Liver (tissue), 9 donors: ENCODE data around the gene DMD. TPM values are rescaled to one million over a fixed set of nuclear protein-coding genes. Genes with fewer than 3 reads are reported as not detected.

ENCODE experiments used
- DNase-seq: peaks from one replicate; pipeline ENCODE4 v3.0.0-alpha.2; 2017; ENCODE audit warnings: low spot score
- H3K27ac ChIP-seq, 2 donors: one replicate each; pipeline ENCODE4 v1.7.0; 2013; ENCODE audit warnings: inconsistent platforms in 2 of 2, low read length in 2 of 2, control low read depth in 1 of 2, low read depth in 1 of 2, mild to moderate bottlenecking in 1 of 2
- H3K27me3 ChIP-seq, 4 donors: one replicate each; pipeline versions ENCODE4 v1.6.1 to v1.7.0; 2013; ENCODE audit warnings: low read length in 3 of 4, inconsistent platforms in 1 of 4, mild to moderate bottlenecking in 1 of 4, moderate library complexity in 1 of 4; ENCODE audit not compliant: control insufficient read depth in 4 of 4, insufficient read depth in 4 of 4
- H3K36me3 ChIP-seq, 4 donors: one replicate each; pipeline versions ENCODE4 v1.6.1 to v1.7.0; 2013; ENCODE audit warnings: low read length in 3 of 4, mild to moderate bottlenecking in 3 of 4, low read depth in 1 of 4, moderate library complexity in 1 of 4; ENCODE audit not compliant: control insufficient read depth in 4 of 4, insufficient read depth in 3 of 4
- H3K4me1 ChIP-seq, 4 donors: one replicate each; pipeline versions ENCODE4 v1.6.1 to v1.7.0; 2013; ENCODE audit warnings: low read length in 3 of 4, mild to moderate bottlenecking in 3 of 4, moderate library complexity in 1 of 4; ENCODE audit not compliant: control insufficient read depth in 4 of 4, insufficient read depth in 4 of 4
- H3K4me3 ChIP-seq, 3 donors: one replicate each; pipeline versions ENCODE4 v1.6.1 to v1.7.0; 2013; ENCODE audit warnings: low read length in 3 of 3, control low read depth in 1 of 3, low read depth in 1 of 3, mild to moderate bottlenecking in 1 of 3
- H3K9ac ChIP-seq, 2 donors: one replicate each; pipeline ENCODE4 v1.7.0; 2013; ENCODE audit warnings: low read length in 2 of 2, mild to moderate bottlenecking in 2 of 2, moderate library complexity in 2 of 2, control low read depth in 1 of 2, low read depth in 1 of 2
- H3K9me3 ChIP-seq, 4 donors: one replicate each; pipeline versions ENCODE4 v1.6.1 to v1.7.0; 2013; ENCODE audit warnings: low read length in 3 of 4; ENCODE audit not compliant: control insufficient read depth in 4 of 4
- EGR1 ChIP-seq, 2 donors: IDR thresholded peaks; 2 replicates each; pipeline ENCODE4 v1.6.1; 2016 to 2018; ENCODE audit warnings: antibody characterized with exemption in 2 of 2, low read depth in 2 of 2
- FOXA1 ChIP-seq: IDR thresholded peaks from 2 replicates; pipeline ENCODE4 v1.6.1; 2016; ENCODE audit warnings: antibody characterized with exemption
- FOXA2 ChIP-seq: IDR thresholded peaks from 2 replicates; pipeline ENCODE4 v1.6.1; 2016; ENCODE audit warnings: antibody characterized with exemption
- GABPA ChIP-seq, 2 donors: IDR thresholded peaks in 1 of 2; conservative IDR thresholded peaks in 1 of 2; 2 replicates each; pipeline ENCODE4 v1.6.1; 2016; ENCODE audit warnings: antibody characterized with exemption in 2 of 2, mild to moderate bottlenecking in 1 of 2, moderate library complexity in 1 of 2
- HNF4A ChIP-seq, 2 donors: conservative IDR thresholded peaks; 2 replicates each; pipeline ENCODE4 v1.6.1; 2016; ENCODE audit warnings: antibody characterized with exemption in 2 of 2, mild to moderate bottlenecking in 2 of 2
- HNF4G ChIP-seq: IDR thresholded peaks from 2 replicates; pipeline ENCODE4 v1.6.1; 2016; ENCODE audit warnings: antibody characterized with exemption
- NR2F2 ChIP-seq: IDR thresholded peaks from 2 replicates; pipeline ENCODE4 v1.6.1; 2016; ENCODE audit warnings: antibody characterized with exemption
- RAD21 ChIP-seq, 2 donors: IDR thresholded peaks; 2 replicates each; pipeline ENCODE4 v1.6.1; 2016; ENCODE audit warnings: antibody characterized with exemption in 2 of 2, mild to moderate bottlenecking in 2 of 2
- SP1 ChIP-seq: IDR thresholded peaks from 2 replicates; pipeline ENCODE4 v1.6.1; 2018; ENCODE audit warnings: antibody characterized with exemption, mild to moderate bottlenecking
- TAF1 ChIP-seq: conservative IDR thresholded peaks from 2 replicates; pipeline ENCODE4 v1.6.1; 2016; ENCODE audit warnings: antibody characterized with exemption, mild to moderate bottlenecking
- YY1 ChIP-seq: IDR thresholded peaks from 2 replicates; pipeline ENCODE4 v1.6.1; 2016; ENCODE audit warnings: antibody characterized with exemption, mild to moderate bottlenecking
- WGBS: extraction: QIAGEN DNeasy Blood & Tissue Kit; methylation state at CpG from one replicate; pipeline ENCODE4 v1.1.7; 2013; 5-methylcytosine and 5-hydroxymethylcytosine counted together
- polyA plus RNA-seq, 2 donors: library from polyadenylated mRNA; stranded (reverse) in 1 of 2; unstranded in 1 of 2; fragments of 200-250 nt in 1 of 2; fragments of >200 nt in 1 of 2; fragmentation: Nextera tagmentation in 1 of 2; extraction: Ambion mirVana in 1 of 2; gene quantifications; one replicate each; pipeline versions ENCODE4 v1.2.1 to v1.2.3, GENCODE V29; 2013 to 2015
- total RNA-seq, 2 donors: library from RNA; depleted of rRNA; stranded (reverse); fragments of >200 nt; gene quantifications; one replicate each; pipeline ENCODE4 v1.2.3, GENCODE V29; 2014
- TF ChIP-seq, protein P1 (sequence below): IDR thresholded peaks from 2 replicates; pipeline ENCODE4 v1.6.1; 2016; ENCODE audit warnings: antibody characterized with exemption, mild to moderate bottlenecking
- TF ChIP-seq, protein P2 (sequence below): IDR thresholded peaks from 2 replicates; pipeline ENCODE4 v1.6.1; 2016; ENCODE audit warnings: antibody characterized with exemption
- TF ChIP-seq, protein P3 (sequence below): IDR thresholded peaks from 2 replicates; pipeline ENCODE4 v1.6.1; 2016; ENCODE audit warnings: antibody characterized with exemption
- TF ChIP-seq, protein P4 (sequence below): fragments of 150-350 bp; IDR thresholded peaks from 2 replicates; pipeline ENCODE4 v1.5.1; 2017; ENCODE audit warnings: improper control_type of control experiment, low read depth, low read length; ENCODE audit not compliant: missing input control
- donor health status: healthy.
- donor health status: healthy.
- donor health status: healthy.
- donor health status: healthy.
- donor health status: healthy.

Gene DMD
- total and polyA plus RNA-seq, 4 donors = 14.6 to 61.9 (median 23.9) TPM

DNA sequence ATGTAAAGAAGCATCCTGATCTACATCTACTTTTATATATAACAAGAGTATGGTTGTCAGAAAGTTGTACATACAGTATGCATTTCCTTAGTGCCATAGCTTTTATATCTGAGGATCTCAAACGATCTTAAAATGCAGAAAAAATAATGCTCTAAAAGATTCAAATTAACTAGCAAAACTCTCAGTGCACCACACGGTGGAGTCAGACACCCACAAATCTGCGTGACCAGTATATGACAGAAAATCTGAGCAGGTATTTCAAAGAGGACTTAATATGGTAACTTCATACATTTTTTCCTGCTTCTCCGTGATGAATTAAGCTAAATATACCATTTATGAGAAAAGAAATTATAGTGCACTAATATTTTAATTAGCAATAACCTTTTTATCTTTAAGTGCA, 803.0 kb downstream of the DMD start:
- WGBS = 40% methylated on average over 4 of the region's 4 CpGs
- no peak overlapping the region for H3K27ac ChIP-seq
- H3K9me3 ChIP-seq = no peaks in the 10 kb centered on the region
- no peaks in the 10 kb centered on the region for H3K4me1 ChIP-seq
- no peaks in the 10 kb centered on the region for H3K27me3 ChIP-seq
- H3K4me3 ChIP-seq = no peak overlapping the region
- no peak overlapping the region for H3K9ac ChIP-seq
- no peak for DNase-seq
- H3K36me3 ChIP-seq = no peaks in the 10 kb centered on the region
- TF ChIP-seq RAD21 (IDR thresholded peaks at IDR 0.05) (peak; percentile 40 to 50), HNF4A (conservative IDR thresholded peaks at IDR 0.05) (no peak)

DNA sequence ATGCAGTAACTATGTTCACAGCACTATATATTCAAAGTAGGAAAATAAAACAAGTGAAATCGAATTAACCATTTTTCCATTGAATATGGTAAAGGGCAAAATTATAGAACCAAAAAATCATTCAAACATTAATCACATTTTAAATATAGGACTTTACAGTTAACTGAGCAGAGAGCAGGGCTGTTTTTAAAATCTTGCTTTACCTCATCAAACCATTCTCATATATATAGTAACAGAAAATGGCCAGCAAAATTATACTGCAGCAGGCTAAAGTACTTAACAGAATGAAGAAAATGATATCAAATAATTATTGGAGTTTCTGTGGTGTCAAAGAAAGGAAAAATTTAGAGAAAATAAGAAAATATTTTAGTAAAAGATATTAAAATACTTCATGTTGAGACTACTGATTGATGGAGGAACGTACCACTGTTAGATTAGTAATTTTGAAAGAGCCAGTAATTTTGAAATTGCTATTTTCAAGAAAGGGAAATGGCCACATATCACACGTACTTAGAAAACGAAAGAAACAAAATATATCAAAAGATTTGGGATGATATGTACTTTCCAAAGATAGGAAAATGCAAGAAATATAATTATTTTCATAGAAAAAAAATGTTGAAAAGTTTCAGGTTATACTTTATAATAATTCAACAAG, 813.7 kb downstream of the DMD start:
- WGBS = 68% methylated on average over 4 of the region's 4 CpGs
- no peaks in the 10 kb centered on the region for H3K27me3 ChIP-seq
- H3K4me3 ChIP-seq = no peak overlapping the region
- no peaks in the 10 kb centered on the region for H3K36me3 ChIP-seq
- no peak for DNase-seq
- H3K9ac ChIP-seq = no peak overlapping the region
- no peaks in the 10 kb centered on the region for H3K4me1 ChIP-seq
- H3K9me3 ChIP-seq = no peaks in the 10 kb centered on the region
- no peak overlapping the region for H3K27ac ChIP-seq
- no peak for TF ChIP-seq FOXA2
- no peak for TF ChIP-seq GABPA (IDR thresholded peaks at IDR 0.05 in 1 of 2, conservative IDR thresholded peaks at IDR 0.05 in 1 of 2)

DNA sequence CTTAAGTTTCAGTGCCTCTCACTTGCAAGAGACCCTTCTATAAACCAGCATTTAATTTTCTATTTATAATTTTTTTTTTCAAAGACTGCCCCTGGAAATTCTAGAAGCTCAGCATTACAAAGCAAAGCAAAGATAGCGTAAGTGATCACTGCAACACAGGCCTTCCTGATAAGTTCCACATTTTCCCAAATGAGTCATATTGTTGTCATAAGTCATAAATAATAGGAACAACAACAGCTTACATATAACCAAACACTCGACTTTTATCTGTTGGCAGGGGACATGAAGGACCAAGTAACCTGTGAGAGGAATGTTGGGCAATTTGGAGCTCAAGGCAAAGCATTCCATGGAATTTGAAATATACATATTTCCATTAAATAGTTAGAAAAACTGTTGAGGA, 815.5 kb downstream of the DMD start:
- no peak for DNase-seq
- Histone ChIP-seq H3K27me3 (no peaks in the 10 kb centered on the region), H3K27ac (no peak overlapping the region), H3K36me3 (no peaks in the 10 kb centered on the region), H3K9ac (no peak overlapping the region), H3K9me3 (no peaks in the 10 kb centered on the region), H3K4me1 (no peaks in the 10 kb centered on the region), H3K4me3 (no peak overlapping the region)
- 68% methylated on average over 2 of the region's 2 CpGs for WGBS
- TF ChIP-seq HNF4G (no peak), SP1 (no peak), FOXA1 (no peak), YY1 (no peak), FOXA2 (no peak), HNF4A (conservative IDR thresholded peaks at IDR 0.05) (no peak)
- TF ChIP-seq, protein P1, sequence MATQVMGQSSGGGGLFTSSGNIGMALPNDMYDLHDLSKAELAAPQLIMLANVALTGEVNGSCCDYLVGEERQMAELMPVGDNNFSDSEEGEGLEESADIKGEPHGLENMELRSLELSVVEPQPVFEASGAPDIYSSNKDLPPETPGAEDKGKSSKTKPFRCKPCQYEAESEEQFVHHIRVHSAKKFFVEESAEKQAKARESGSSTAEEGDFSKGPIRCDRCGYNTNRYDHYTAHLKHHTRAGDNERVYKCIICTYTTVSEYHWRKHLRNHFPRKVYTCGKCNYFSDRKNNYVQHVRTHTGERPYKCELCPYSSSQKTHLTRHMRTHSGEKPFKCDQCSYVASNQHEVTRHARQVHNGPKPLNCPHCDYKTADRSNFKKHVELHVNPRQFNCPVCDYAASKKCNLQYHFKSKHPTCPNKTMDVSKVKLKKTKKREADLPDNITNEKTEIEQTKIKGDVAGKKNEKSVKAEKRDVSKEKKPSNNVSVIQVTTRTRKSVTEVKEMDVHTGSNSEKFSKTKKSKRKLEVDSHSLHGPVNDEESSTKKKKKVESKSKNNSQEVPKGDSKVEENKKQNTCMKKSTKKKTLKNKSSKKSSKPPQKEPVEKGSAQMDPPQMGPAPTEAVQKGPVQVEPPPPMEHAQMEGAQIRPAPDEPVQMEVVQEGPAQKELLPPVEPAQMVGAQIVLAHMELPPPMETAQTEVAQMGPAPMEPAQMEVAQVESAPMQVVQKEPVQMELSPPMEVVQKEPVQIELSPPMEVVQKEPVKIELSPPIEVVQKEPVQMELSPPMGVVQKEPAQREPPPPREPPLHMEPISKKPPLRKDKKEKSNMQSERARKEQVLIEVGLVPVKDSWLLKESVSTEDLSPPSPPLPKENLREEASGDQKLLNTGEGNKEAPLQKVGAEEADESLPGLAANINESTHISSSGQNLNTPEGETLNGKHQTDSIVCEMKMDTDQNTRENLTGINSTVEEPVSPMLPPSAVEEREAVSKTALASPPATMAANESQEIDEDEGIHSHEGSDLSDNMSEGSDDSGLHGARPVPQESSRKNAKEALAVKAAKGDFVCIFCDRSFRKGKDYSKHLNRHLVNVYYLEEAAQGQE = no peak
- TF ChIP-seq, protein P2, sequence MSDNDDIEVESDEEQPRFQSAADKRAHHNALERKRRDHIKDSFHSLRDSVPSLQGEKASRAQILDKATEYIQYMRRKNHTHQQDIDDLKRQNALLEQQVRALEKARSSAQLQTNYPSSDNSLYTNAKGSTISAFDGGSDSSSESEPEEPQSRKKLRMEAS = no peak

DNA sequence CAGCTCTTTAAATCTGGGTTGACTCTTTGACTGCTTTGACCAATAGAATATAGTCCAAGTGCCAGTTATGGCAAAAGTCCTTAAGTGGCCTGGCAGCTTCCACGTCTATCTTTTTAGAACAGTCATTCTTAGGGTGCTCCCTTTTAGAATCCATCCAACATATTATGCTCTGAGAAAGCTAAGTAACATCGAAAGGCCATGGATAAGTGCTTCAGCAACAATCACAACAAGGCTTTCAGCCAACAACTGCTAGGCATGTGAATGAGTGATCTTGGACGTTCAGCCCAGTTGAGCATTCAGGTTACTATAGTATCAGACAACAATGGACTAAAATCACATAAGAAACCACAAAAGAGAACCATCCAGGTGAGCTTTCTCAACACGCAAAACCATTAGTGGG, 818.7 kb downstream of the DMD start:
- Histone ChIP-seq H3K9me3 (no peaks in the 10 kb centered on the region), H3K27ac (no peak overlapping the region), H3K4me3 (no peak overlapping the region), H3K27me3 (no peaks in the 10 kb centered on the region), H3K36me3 (no peaks in the 10 kb centered on the region), H3K9ac (no peak overlapping the region), H3K4me1 (no peaks in the 10 kb centered on the region)
- 85% methylated on average over 4 of the region's 4 CpGs for WGBS
- DNase-seq = no peak
- TF ChIP-seq HNF4G (no peak), NR2F2 (no peak), HNF4A (conservative IDR thresholded peaks at IDR 0.05) (no peak), GABPA (IDR thresholded peaks at IDR 0.05 in 1 of 2, conservative IDR thresholded peaks at IDR 0.05 in 1 of 2) (no peak), YY1 (no peak), FOXA1 (no peak), EGR1 (IDR thresholded peaks at IDR 0.05; ENCODE audit: low read depth in 2 of 2) (no peak), TAF1 (no peak)
- TF ChIP-seq, protein P3, sequence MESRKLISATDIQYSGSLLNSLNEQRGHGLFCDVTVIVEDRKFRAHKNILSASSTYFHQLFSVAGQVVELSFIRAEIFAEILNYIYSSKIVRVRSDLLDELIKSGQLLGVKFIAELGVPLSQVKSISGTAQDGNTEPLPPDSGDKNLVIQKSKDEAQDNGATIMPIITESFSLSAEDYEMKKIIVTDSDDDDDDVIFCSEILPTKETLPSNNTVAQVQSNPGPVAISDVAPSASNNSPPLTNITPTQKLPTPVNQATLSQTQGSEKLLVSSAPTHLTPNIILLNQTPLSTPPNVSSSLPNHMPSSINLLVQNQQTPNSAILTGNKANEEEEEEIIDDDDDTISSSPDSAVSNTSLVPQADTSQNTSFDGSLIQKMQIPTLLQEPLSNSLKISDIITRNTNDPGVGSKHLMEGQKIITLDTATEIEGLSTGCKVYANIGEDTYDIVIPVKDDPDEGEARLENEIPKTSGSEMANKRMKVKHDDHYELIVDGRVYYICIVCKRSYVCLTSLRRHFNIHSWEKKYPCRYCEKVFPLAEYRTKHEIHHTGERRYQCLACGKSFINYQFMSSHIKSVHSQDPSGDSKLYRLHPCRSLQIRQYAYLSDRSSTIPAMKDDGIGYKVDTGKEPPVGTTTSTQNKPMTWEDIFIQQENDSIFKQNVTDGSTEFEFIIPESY = no peak
- TF ChIP-seq, protein P4, sequence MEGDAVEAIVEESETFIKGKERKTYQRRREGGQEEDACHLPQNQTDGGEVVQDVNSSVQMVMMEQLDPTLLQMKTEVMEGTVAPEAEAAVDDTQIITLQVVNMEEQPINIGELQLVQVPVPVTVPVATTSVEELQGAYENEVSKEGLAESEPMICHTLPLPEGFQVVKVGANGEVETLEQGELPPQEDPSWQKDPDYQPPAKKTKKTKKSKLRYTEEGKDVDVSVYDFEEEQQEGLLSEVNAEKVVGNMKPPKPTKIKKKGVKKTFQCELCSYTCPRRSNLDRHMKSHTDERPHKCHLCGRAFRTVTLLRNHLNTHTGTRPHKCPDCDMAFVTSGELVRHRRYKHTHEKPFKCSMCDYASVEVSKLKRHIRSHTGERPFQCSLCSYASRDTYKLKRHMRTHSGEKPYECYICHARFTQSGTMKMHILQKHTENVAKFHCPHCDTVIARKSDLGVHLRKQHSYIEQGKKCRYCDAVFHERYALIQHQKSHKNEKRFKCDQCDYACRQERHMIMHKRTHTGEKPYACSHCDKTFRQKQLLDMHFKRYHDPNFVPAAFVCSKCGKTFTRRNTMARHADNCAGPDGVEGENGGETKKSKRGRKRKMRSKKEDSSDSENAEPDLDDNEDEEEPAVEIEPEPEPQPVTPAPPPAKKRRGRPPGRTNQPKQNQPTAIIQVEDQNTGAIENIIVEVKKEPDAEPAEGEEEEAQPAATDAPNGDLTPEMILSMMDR = no peak
- TF ChIP-seq, protein P2 = no peak
